K562 (cell line): ENCODE measurements around the gene TTC28. TPM values are rescaled to one million over a fixed set of nuclear protein-coding genes. Genes with fewer than 3 reads are reported as not detected.

Source experiments
- ATAC-seq: fragments of 200-7000 bp; cut with Tn5 transposase; 3 replicates; pipeline ENCODE4 v1.9.1; 2020; ENCODE audit warnings: moderate library complexity
- BruUV-seq: library from RNA; stranded (reverse); fragments of 400-500 nt; replicated peaks from 2 replicates; lab custom pipeline; 2021; lab: Mats Ljungman, UMichigan
- CTCF ChIA-PET: fragments of 300-600 bp; formaldehyde crosslinking; extraction: SDS; loops from one replicate; lab custom pipeline; 2021; ENCODE audit warnings: low intra/inter-chr PET ratio; lab: Yijun Ruan, JAX
- POLR2A ChIA-PET: fragments of 300-600, 350-650 bp; sonication (Branson Sonifier 250); formaldehyde crosslinking; extraction: SDS; loops from one replicate; lab custom pipeline; 2021; ENCODE audit warnings: antibody characterized with exemption, inconsistent platforms; lab: Yijun Ruan, JAX
- DNase-seq, 4 experiments: peaks; one replicate each; pipeline versions ENCODE4 v3.0.0 to v3.0.0-alpha.2; 2011 to 2018; ENCODE audit warnings: low spot score in 3 of 4, mixed read lengths in 3 of 4; ENCODE audit errors: extremely low read depth in 1 of 4
- FAIRE-seq: peaks from 2 replicates; lab custom pipeline; 2011; peaks lifted over from hg19 to GRCh38; lab: Jason Lieb, UNC
- H2AFZ ChIP-seq: 2 replicates; pipeline ENCODE4 v1.6.0; 2011; ENCODE audit warnings: low read depth, low read length, control low read depth, inconsistent platforms
- H3K27ac ChIP-seq: fragments of 200-600 bp; 3 replicates; pipeline ENCODE4 v1.8.0; 2011; ENCODE audit warnings: low read depth, mild to moderate bottlenecking, control low read depth, inconsistent platforms, low read length, moderate library complexity, mixed read lengths; ENCODE audit errors: extremely low read depth
- H3K27me3 ChIP-seq, 2 experiments: fragments of 300-600 bp in 1 of 2; 2 replicates in 1 of 2; 3 replicates in 1 of 2; pipeline versions ENCODE4 v1.6.0 to v1.8.0; 2011; ENCODE audit warnings: inconsistent platforms in 2 of 2, low read length in 2 of 2, mild to moderate bottlenecking in 1 of 2, mixed read lengths in 1 of 2, moderate library complexity in 1 of 2; ENCODE audit not compliant: control insufficient read depth in 2 of 2, insufficient read depth in 2 of 2
- H3K36me3 ChIP-seq: fragments of 300-600 bp; 3 replicates; pipeline ENCODE4 v1.8.0; 2011; ENCODE audit warnings: mild to moderate bottlenecking, low read length, inconsistent platforms; ENCODE audit not compliant: control insufficient read depth, insufficient read depth
- H3K4me1 ChIP-seq, 2 experiments: fragments of 200-600 bp in 1 of 2; replicated peaks in 1 of 2; 2 replicates in 1 of 2; 3 replicates in 1 of 2; pipeline versions ENCODE4 v1.5.1 to v1.8.0; 2011; ENCODE audit warnings: inconsistent platforms in 2 of 2, low read length in 2 of 2, mild to moderate bottlenecking in 1 of 2, mixed read lengths in 1 of 2, moderate library complexity in 1 of 2; ENCODE audit not compliant: control insufficient read depth in 2 of 2, insufficient read depth in 2 of 2
- H3K4me2 ChIP-seq: 2 replicates; pipeline ENCODE4 v1.6.1; 2011; ENCODE audit warnings: low read length, control low read depth, inconsistent platforms, mixed read lengths; ENCODE audit not compliant: insufficient read depth
- H3K4me3 ChIP-seq: fragments of 200-600 bp; sonication (generic), shearing (Covaris generic); 2 replicates; pipeline ENCODE4 v1.5.1; 2016; ENCODE audit warnings: control low read depth, inconsistent platforms
- H3K79me2 ChIP-seq: fragments of 200-600 bp; 3 replicates; pipeline ENCODE4 v1.8.0; 2011; ENCODE audit warnings: low read length, inconsistent platforms; ENCODE audit not compliant: control insufficient read depth, insufficient read depth
- H3K9ac ChIP-seq, 2 experiments: 2 replicates each; pipeline versions ENCODE4 v1.6.0 to v1.6.1; 2011; ENCODE audit warnings: low read depth in 2 of 2, low read length in 2 of 2, control low read depth in 1 of 2, inconsistent platforms in 1 of 2, mild to moderate bottlenecking in 1 of 2, mixed read lengths in 1 of 2; ENCODE audit not compliant: insufficient read depth in 1 of 2
- H3K9me1 ChIP-seq: one replicate; pipeline ENCODE4 v1.6.0; 2011; ENCODE audit warnings: inconsistent platforms, mild to moderate bottlenecking, low read length, moderate library complexity; ENCODE audit not compliant: control insufficient read depth, insufficient read depth
- H3K9me3 ChIP-seq: replicated peaks from 2 replicates; pipeline ENCODE4 v1.5.1; 2011; ENCODE audit warnings: low read depth, low read length, inconsistent platforms; ENCODE audit not compliant: control insufficient read depth, insufficient read depth
- H4K20me1 ChIP-seq: replicated peaks from 2 replicates; pipeline ENCODE4 v1.6.1; 2011; ENCODE audit warnings: low read length, inconsistent platforms, mixed read lengths; ENCODE audit not compliant: control insufficient read depth, insufficient read depth
- CBX1 ChIP-seq: sonication (generic); IDR thresholded peaks from 2 replicates; pipeline ENCODE4 v1.6.1; 2016; ENCODE audit warnings: antibody characterized with exemption, low read depth, mild to moderate bottlenecking
- COPS2 ChIP-seq: fragments of 450-650 bp; conservative IDR thresholded peaks from 2 replicates; pipeline ENCODE4 v1.6.1; 2016; ENCODE audit warnings: mild to moderate bottlenecking, moderate library complexity
- GTF2A2 ChIP-seq: IDR thresholded peaks from 2 replicates; pipeline ENCODE4 v1.6.1; 2016; ENCODE audit warnings: mild to moderate bottlenecking, missing genetic modification characterization, missing compliant biosample characterization
- MYC ChIP-seq, 2 experiments: fragments of 250-450 bp in 1 of 2; sonication (Bioruptor Pico) in 1 of 2; IDR thresholded peaks; 2 replicates each; pipeline versions ENCODE4 v1.5.1 to v1.6.1; 2012 to 2021; ENCODE audit warnings: low read depth in 2 of 2, borderline replicate concordance in 1 of 2, improper control_type of control experiment in 1 of 2, low read length in 1 of 2, mild to moderate bottlenecking in 1 of 2, moderate library complexity in 1 of 2
- WGBS: fragments of 100-300 bp; shearing (Covaris generic); methylation state at CpG from one replicate; pipeline ENCODE4 v1.1.6; 2016; ENCODE audit warnings: low coverage, mixed read lengths; ENCODE audit not compliant: insufficient coverage; ENCODE audit errors: missing lambda C conversion rate; 5-methylcytosine and 5-hydroxymethylcytosine counted together
- in situ Hi-C: fragments of 300-500 bp; cut with MboI; formaldehyde crosslinking; loops from 4 replicates; pipeline ENCODE4 v1.15.0; 2018; ENCODE audit warnings: inconsistent platforms, mixed read lengths
- intact Hi-C: fragments of 100-400 bp; cut with micrococcal nuclease; formaldehyde crosslinking; loops from 2 replicates; pipeline ENCODE4 v1.14.2; 2022
- polyA plus RNA-seq, 8 experiments: library from polyadenylated mRNA; depleted of rRNA in 4 of 8; stranded (reverse) in 5 of 8; unstranded in 3 of 8; fragments of >200 nt; fragmentation: Nextera tagmentation in 2 of 8; fragmentation: Illumina TruSeq in 1 of 8; extraction: Ambion mirVana in 2 of 8; extraction: Trizol in 1 of 8; gene quantifications; 2 replicates each; pipeline versions ENCODE4 v1.2.1 to v1.2.3, GENCODE V29; 2011 to 2014; ENCODE audit warnings: inconsistent platforms in 1 of 8, missing spikeins in 1 of 8
- total RNA-seq, 7 experiments: library from RNA; depleted of rRNA in 6 of 7; stranded (reverse); fragments of >200 nt in 6 of 7; fragmentation: Illumina TruSeq in 2 of 7; extraction: Trizol in 2 of 7; gene quantifications; 2 replicates each; pipeline versions ENCODE4 v1.2.1 to v1.2.3, GENCODE V29; 2011 to 2021; ENCODE audit warnings: low replicate concordance in 1 of 7
- TF ChIP-seq, protein P1 (sequence below), 3 experiments: fragments of 200-800 bp in 1 of 3; fragments of 250-450 bp in 1 of 3; fragments of 450-650 bp in 1 of 3; sonication (Bioruptor Pico) in 1 of 3; sonication (Bioruptor generic) in 1 of 3; formaldehyde crosslinking in 1 of 3; IDR thresholded peaks; 2 replicates each; pipeline versions ENCODE4 v1.6.1 to v1.8.0; 2016 to 2022; ENCODE audit warnings: mild to moderate bottlenecking in 2 of 3, missing genetic modification characterization in 2 of 3, missing compliant biosample characterization in 1 of 3, moderate library complexity in 1 of 3

The TTC28 gene
- total and polyA plus RNA-seq, 9 of the 15 experiments (the other 6 are each of a cell fraction or from before 2014, with no cell fraction given), result 0.22 to 10.7 (median 3.1) TPM

GRCh38 chr22:28143241-28143865 is 536.3 kb downstream of the TTC28 start:
- ATAC-seq, result no peak
- H3K9ac ChIP-seq, result no peak overlapping the region
- no peaks in the 10 kb centered on the region for H3K79me2 ChIP-seq
- in situ Hi-C loops (no loop called here), intact Hi-C loops (no loop called here)
- H3K4me3 ChIP-seq, result no peak overlapping the region
- no peaks in the 10 kb centered on the region; a peak in 1 of 5 replicates for H3K4me1 ChIP-seq
- H3K27me3 ChIP-seq, result no peaks in the 10 kb centered on the region
- CTCF ChIA-PET, result no interaction called here
- BruUV-seq, result no TSS peak
- H3K27ac ChIP-seq, result no peak overlapping the region
- no peaks in the 10 kb centered on the region for H3K36me3 ChIP-seq
- 28% methylated on average over 2 of the region's 2 CpGs for WGBS
- DNase-seq, result no peak
- no peak overlapping the region for H2AFZ ChIP-seq
- POLR2A ChIA-PET, result no interaction called here
- no peaks in the 10 kb centered on the region for H4K20me1 ChIP-seq
- TF ChIP-seq, protein P1, sequence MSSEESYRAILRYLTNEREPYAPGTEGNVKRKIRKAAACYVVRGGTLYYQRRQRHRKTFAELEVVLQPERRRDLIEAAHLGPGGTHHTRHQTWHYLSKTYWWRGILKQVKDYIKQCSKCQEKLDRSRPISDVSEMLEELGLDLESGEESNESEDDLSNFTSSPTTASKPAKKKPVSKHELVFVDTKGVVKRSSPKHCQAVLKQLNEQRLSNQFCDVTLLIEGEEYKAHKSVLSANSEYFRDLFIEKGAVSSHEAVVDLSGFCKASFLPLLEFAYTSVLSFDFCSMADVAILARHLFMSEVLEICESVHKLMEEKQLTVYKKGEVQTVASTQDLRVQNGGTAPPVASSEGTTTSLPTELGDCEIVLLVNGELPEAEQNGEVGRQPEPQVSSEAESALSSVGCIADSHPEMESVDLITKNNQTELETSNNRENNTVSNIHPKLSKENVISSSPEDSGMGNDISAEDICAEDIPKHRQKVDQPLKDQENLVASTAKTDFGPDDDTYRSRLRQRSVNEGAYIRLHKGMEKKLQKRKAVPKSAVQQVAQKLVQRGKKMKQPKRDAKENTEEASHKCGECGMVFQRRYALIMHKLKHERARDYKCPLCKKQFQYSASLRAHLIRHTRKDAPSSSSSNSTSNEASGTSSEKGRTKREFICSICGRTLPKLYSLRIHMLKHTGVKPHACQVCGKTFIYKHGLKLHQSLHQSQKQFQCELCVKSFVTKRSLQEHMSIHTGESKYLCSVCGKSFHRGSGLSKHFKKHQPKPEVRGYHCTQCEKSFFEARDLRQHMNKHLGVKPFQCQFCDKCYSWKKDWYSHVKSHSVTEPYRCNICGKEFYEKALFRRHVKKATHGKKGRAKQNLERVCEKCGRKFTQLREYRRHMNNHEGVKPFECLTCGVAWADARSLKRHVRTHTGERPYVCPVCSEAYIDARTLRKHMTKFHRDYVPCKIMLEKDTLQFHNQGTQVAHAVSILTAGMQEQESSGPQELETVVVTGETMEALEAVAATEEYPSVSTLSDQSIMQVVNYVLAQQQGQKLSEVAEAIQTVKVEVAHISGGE (CRISPR knock-in tag; IDR thresholded peaks at IDR 0.05), result no peak
- TF ChIP-seq COPS2 (no peak), GTF2A2 (tag) (no peak), MYC (IDR thresholded peaks at IDR 0.05; ENCODE audit: low read depth, low read length) (no peak), MYC (CRISPR knock-in tag; IDR thresholded peaks at IDR 0.05; ENCODE audit: borderline replicate concordance, low read depth) (no peak), CBX1 (no peak)
- H3K9me3 ChIP-seq, result no peaks in the 10 kb centered on the region
- FAIRE-seq, result no peak
- no peaks in the 10 kb centered on the region for H3K9me1 ChIP-seq
- no peak overlapping the region for H3K4me2 ChIP-seq
